Neural cell (in vitro differentiated cells): ENCODE data around the gene ZNF281.

ENCODE experiments used
- CTCF ChIP-seq: fragments of 450-650 bp; IDR thresholded peaks from 2 replicates; pipeline ENCODE4 v1.5.1; 2014; ENCODE audit warnings: antibody characterized with exemption, mild to moderate bottlenecking, moderate library complexity; ENCODE audit not compliant: poor library complexity, severe bottlenecking
- EZH2 ChIP-seq: fragments of 200-600, 300-800 bp; shearing (Covaris generic), sonication (generic); IDR thresholded peaks from 2 replicates; pipeline ENCODE4 v1.6.1; 2014; ENCODE audit warnings: antibody characterized with exemption, low read length, borderline replicate concordance, mild to moderate bottlenecking; ENCODE audit not compliant: insufficient read depth, poor library complexity, severe bottlenecking
- POLR2AphosphoS5 ChIP-seq: IDR thresholded peaks from 2 replicates; pipeline ENCODE4 v1.6.1; 2012
- SMC3 ChIP-seq: fragments of 450-650 bp; conservative IDR thresholded peaks from 2 replicates; pipeline ENCODE4 v1.6.1; 2014; ENCODE audit warnings: antibody characterized with exemption, mild to moderate bottlenecking, moderate library complexity; ENCODE audit not compliant: poor library complexity

GRCh38 chr1:200384818-200385390, 24.9 kb downstream of the ZNF281 start:
- TF ChIP-seq EZH2 (no peak), SMC3 (no peak), POLR2AphosphoS5 (no peak), CTCF (no peak)
